H1 (cell line): ENCODE data around the gene ACP4. TPM values are rescaled to one million over a fixed set of nuclear protein-coding genes. Genes with fewer than 3 reads are reported as not detected.

Source experiments
- CTCF ChIA-PET: fragments of 300-600 bp; sonication (Branson Sonifier 250); formaldehyde crosslinking; loops from one replicate; lab custom pipeline; 2021; ENCODE audit not compliant: partially characterized antibody; lab: Charles Lee
- POLR2A ChIA-PET: fragments of 300-600 bp; sonication (Branson Sonifier 250); formaldehyde crosslinking; loops from one replicate; lab custom pipeline; 2021; ENCODE audit warnings: inconsistent platforms; ENCODE audit not compliant: partially characterized antibody; lab: Charles Lee
- DNase-seq, 2 experiments: peaks; one replicate each; pipeline versions ENCODE4 v3.0.0 to v3.0.0-alpha.2; 2010 to 2022; ENCODE audit warnings: low spot score in 2 of 2, low read depth in 1 of 2, mixed read lengths in 1 of 2
- FAIRE-seq: peaks from 2 replicates; lab custom pipeline; 2011; peaks lifted over from hg19 to GRCh38; lab: Jason Lieb, UNC
- H2AFZ ChIP-seq: 2 replicates; pipeline ENCODE4 v1.8.1; 2012; ENCODE audit warnings: low read length, inconsistent platforms
- H2AK5ac ChIP-seq: 2 replicates; pipeline ENCODE4 v1.6.1; 2013; ENCODE audit warnings: low read depth, low read length
- H2BK120ac ChIP-seq: replicated peaks from 2 replicates; pipeline ENCODE3; 2013; ENCODE audit warnings: low read depth, low read length, inconsistent platforms
- H2BK12ac ChIP-seq: 2 replicates; pipeline ENCODE4 v1.6.1; 2013; ENCODE audit warnings: low read depth, low read length
- H2BK15ac ChIP-seq: 2 replicates; pipeline ENCODE4 v1.6.1; 2013; ENCODE audit warnings: low read length
- H2BK20ac ChIP-seq: 2 replicates; pipeline ENCODE4 v1.6.1; 2013; ENCODE audit warnings: low read length
- H2BK5ac ChIP-seq: 2 replicates; pipeline ENCODE4 v1.6.1; 2013; ENCODE audit warnings: low read depth, low read length
- H3K14ac ChIP-seq: 2 replicates; pipeline ENCODE4 v1.6.1; 2013; ENCODE audit warnings: inconsistent platforms; ENCODE audit not compliant: insufficient read length
- H3K18ac ChIP-seq: 2 replicates; pipeline ENCODE4 v1.6.1; 2013; ENCODE audit warnings: low read length; ENCODE audit errors: extremely low read depth
- H3K23ac ChIP-seq: 2 replicates; pipeline ENCODE4 v1.6.1; 2013; ENCODE audit warnings: inconsistent platforms; ENCODE audit not compliant: insufficient read length
- H3K23me2 ChIP-seq: 2 replicates; pipeline ENCODE4 v1.6.1; 2013; ENCODE audit warnings: low read depth, low read length
- H3K27ac ChIP-seq: 2 replicates; pipeline ENCODE4 v1.6.1; 2011; ENCODE audit warnings: low read depth, low read length, inconsistent platforms
- H3K27me3 ChIP-seq, 4 experiments: replicated peaks in 1 of 4; 1 replicate in 1 of 4; 2 replicates in 3 of 4; pipeline versions ENCODE4 v1.6.1 to v1.8.1; 2011 to 2013; ENCODE audit warnings: low read length in 3 of 4, mild to moderate bottlenecking in 3 of 4, inconsistent platforms in 2 of 4, mixed read lengths in 2 of 4, moderate library complexity in 1 of 4; ENCODE audit not compliant: control insufficient read depth in 3 of 4, insufficient read depth in 3 of 4; ENCODE audit errors: extremely low read depth in 1 of 4
- H3K36me3 ChIP-seq, 4 experiments: 2 replicates each; pipeline versions ENCODE4 v1.6.1 to v1.8.1; 2011 to 2013; ENCODE audit warnings: mild to moderate bottlenecking in 4 of 4, low read length in 3 of 4, moderate library complexity in 2 of 4, control low read depth in 1 of 4, inconsistent platforms in 1 of 4; ENCODE audit not compliant: insufficient read depth in 4 of 4, control insufficient read depth in 2 of 4
- H3K4ac ChIP-seq: replicated peaks from 2 replicates; pipeline ENCODE3; 2013; ENCODE audit warnings: low read length, low read depth, mixed read lengths, inconsistent platforms; ENCODE audit not compliant: insufficient read length
- H3K4me1 ChIP-seq, 4 experiments: replicated peaks in 1 of 4; 1 replicate in 1 of 4; 2 replicates in 3 of 4; pipeline versions ENCODE4 v1.6.1 to v1.8.1; 2011 to 2013; ENCODE audit warnings: low read length in 3 of 4, inconsistent platforms in 2 of 4, mixed read lengths in 1 of 4; ENCODE audit not compliant: insufficient read depth in 4 of 4, control insufficient read depth in 3 of 4
- H3K4me2 ChIP-seq, 2 experiments: 2 replicates each; pipeline versions ENCODE4 v1.6.1 to v1.8.1; 2011 to 2013; ENCODE audit warnings: low read depth in 2 of 2, low read length in 2 of 2, control low read depth in 1 of 2, inconsistent platforms in 1 of 2, mild to moderate bottlenecking in 1 of 2; ENCODE audit not compliant: insufficient read depth in 1 of 2
- H3K4me3 ChIP-seq, 4 experiments: fragments of 200-600, 300-600 bp in 1 of 4; sonication (generic), shearing (Covaris generic), sonication (Bioruptor Twin) in 1 of 4; 2 replicates each; pipeline versions ENCODE4 v1.5.1 to v1.8.1; 2011 to 2016; ENCODE audit warnings: low read length in 4 of 4, low read depth in 3 of 4, control low read depth in 2 of 4, inconsistent platforms in 2 of 4, mild to moderate bottlenecking in 2 of 4, mixed read lengths in 1 of 4, moderate library complexity in 1 of 4; ENCODE audit not compliant: insufficient read depth in 2 of 4; ENCODE audit errors: extremely low read depth in 1 of 4
- H3K56ac ChIP-seq: replicated peaks from 2 replicates; pipeline ENCODE3; 2013; ENCODE audit warnings: low read depth, mild to moderate bottlenecking, mixed read lengths, low read length, inconsistent platforms; ENCODE audit not compliant: insufficient read length
- H3K79me1 ChIP-seq: 2 replicates; pipeline ENCODE4 v1.6.1; 2013; ENCODE audit warnings: low read depth, low read length, control low read depth
- H3K79me2 ChIP-seq, 2 experiments: 2 replicates each; pipeline versions ENCODE4 v1.6.1 to v1.8.1; 2012 to 2013; ENCODE audit warnings: low read length in 2 of 2, mild to moderate bottlenecking in 2 of 2, inconsistent platforms in 1 of 2; ENCODE audit not compliant: insufficient read depth in 2 of 2, control insufficient read depth in 1 of 2
- H3K9ac ChIP-seq, 4 experiments: replicated peaks in 1 of 4; 1 replicate in 1 of 4; 2 replicates in 3 of 4; pipeline versions ENCODE4 v1.6.1 to v1.8.1; 2011 to 2013; ENCODE audit warnings: low read depth in 3 of 4, low read length in 3 of 4, control low read depth in 2 of 4, mild to moderate bottlenecking in 2 of 4, moderate library complexity in 2 of 4, inconsistent platforms in 1 of 4; ENCODE audit errors: extremely low read depth in 1 of 4
- H3K9me3 ChIP-seq, 2 experiments: 2 replicates each; pipeline versions ENCODE4 v1.6.1 to v1.8.1; 2012 to 2013; ENCODE audit warnings: mild to moderate bottlenecking in 2 of 2, moderate library complexity in 2 of 2, control low read depth in 1 of 2, inconsistent platforms in 1 of 2, low read depth in 1 of 2, low read length in 1 of 2, mixed read lengths in 1 of 2; ENCODE audit not compliant: insufficient read depth in 2 of 2
- H4K20me1 ChIP-seq, 2 experiments: replicated peaks in 1 of 2; 2 replicates each; pipeline versions ENCODE3 to v1.8.1; 2011 to 2013; ENCODE audit warnings: inconsistent platforms in 2 of 2, low read length in 2 of 2, mild to moderate bottlenecking in 1 of 2; ENCODE audit not compliant: insufficient read depth in 2 of 2, control insufficient read depth in 1 of 2
- H4K5ac ChIP-seq: 2 replicates; pipeline ENCODE4 v1.6.1; 2013; ENCODE audit warnings: low read length, low read depth, mixed read lengths, inconsistent platforms; ENCODE audit not compliant: insufficient read length
- H4K8ac ChIP-seq: 2 replicates; pipeline ENCODE4 v1.8.0; 2013; ENCODE audit warnings: mild to moderate bottlenecking, moderate library complexity, low read length, inconsistent platforms; ENCODE audit not compliant: insufficient read depth; ENCODE audit errors: extremely low read depth
- H4K91ac ChIP-seq: replicated peaks from 2 replicates; pipeline ENCODE3; 2013; ENCODE audit warnings: low read length, mixed read lengths, inconsistent platforms; ENCODE audit not compliant: insufficient read length
- E2F6 ChIP-seq: IDR thresholded peaks from 2 replicates; pipeline ENCODE4 v1.6.1; 2012; ENCODE audit warnings: inconsistent platforms
- MAFK ChIP-seq: IDR thresholded peaks from 2 replicates; pipeline ENCODE4 v1.6.1; 2012; ENCODE audit warnings: low read depth, mild to moderate bottlenecking, improper control_type of control experiment, low read length
- WGBS, 2 experiments: shearing (Covaris generic) in 1 of 2; methylation state at CpG; one replicate each; pipeline versions ENCODE4 v1.1.6 to v1.1.7; 2013 to 2015; ENCODE audit warnings: low lambda C conversion rate in 2 of 2, mixed read lengths in 2 of 2, inconsistent platforms in 1 of 2, low coverage in 1 of 2, missing lambda C conversion rate in 1 of 2; ENCODE audit not compliant: insufficient replicate concordance in 2 of 2, insufficient coverage in 1 of 2, insufficient read length in 1 of 2; ENCODE audit errors: extremely low coverage in 1 of 2, missing lambda C conversion rate in 1 of 2; 5-methylcytosine and 5-hydroxymethylcytosine counted together
- polyA plus RNA-seq, 7 experiments: library from polyadenylated mRNA; depleted of rRNA in 3 of 7; stranded (reverse) in 5 of 7; unstranded in 2 of 7; fragments of >200 nt in 5 of 7; fragments of 200-250 nt in 2 of 7; gene quantifications; 1 replicate in 5 of 7; 2 replicates in 1 of 7; 4 replicates in 1 of 7; pipeline versions ENCODE4 v1.2.1 to v1.2.3, GENCODE V29; 2011 to 2013; ENCODE audit warnings: missing spikeins in 2 of 7, mixed read lengths in 2 of 7
- total RNA-seq: library from RNA; stranded (reverse); fragmentation: NEBNext Ultra II Directional; extraction: Animal tissue kit (Norgen Biotek cat#: 25700); gene quantifications from 2 replicates; pipeline ENCODE4 v1.2.1, GENCODE V29; 2021

Gene ACP4
- total and polyA plus RNA-seq, 2 of the 8 experiments (the other 6 are each of a cell fraction or from before 2014, with no cell fraction given), result not detected

GRCh38 chr19:50835103-50835784 lies 45.0 kb downstream of the ACP4 start:
- H4K91ac ChIP-seq, result no peak overlapping the region
- no peak overlapping the region; the same call in 1 of the 2 replicates for H2BK15ac ChIP-seq
- H3K18ac ChIP-seq, result peak overlapping the region; percentile 97
- H3K4me1 ChIP-seq, result peaks cover 0 to 7% (median 2%) of the 10 kb centered on the region in 4 experiments; a peak in 3 of 7 replicates
- H2BK20ac ChIP-seq, result no peak overlapping the region
- peak overlapping the region; percentile 95 for H2AFZ ChIP-seq
- no peaks in the 10 kb centered on the region for H3K79me2 ChIP-seq
- ChIA-PET POLR2A (interaction anchor here (0.8 to 2.0 kb wide), 4 partner anchors 31 to 74 kb away, joined by 3 to 10 read pairs (median 3); no protein-coding TSS in a partner anchor), CTCF (interaction anchor here (1.0 kb wide), 1 partner anchor 36 kb away, joined by 3 read pairs; no protein-coding TSS in a partner anchor)
- no peak overlapping the region for H2AK5ac ChIP-seq
- 0 out of 2 replicates have a peak overlapping the region, but pooled peaks have one; percentile 11 for H2BK12ac ChIP-seq
- H3K79me1 ChIP-seq, result no peaks in the 10 kb centered on the region
- H3K4ac ChIP-seq, result no peak overlapping the region
- no peak overlapping the region for H4K5ac ChIP-seq
- no peak overlapping the region for H3K27ac ChIP-seq
- no peak for FAIRE-seq
- no peaks in the 10 kb centered on the region for H4K20me1 ChIP-seq
- H3K23ac ChIP-seq, result no peak overlapping the region
- peak overlapping the region; percentile 20 for H3K56ac ChIP-seq
- no peak overlapping the region for H2BK120ac ChIP-seq
- TF ChIP-seq MAFK (no peak), E2F6 (0 out of 2 replicates have a peak, but pooled peaks have one; percentile 21)
- H3K9me3 ChIP-seq, result no peaks in the 10 kb centered on the region
- 45% methylated on average over 13 of the region's 13 CpGs; no CpG with 5 or more reads in 1 of the 2 experiments for WGBS, 2 experiments
- H3K9ac ChIP-seq, result peak overlapping the region in 3 of 4 experiments; percentile 15 to 53 (median 40); a peak in 4 of 7 replicates
- H2BK5ac ChIP-seq, result peak overlapping the region; percentile 32; the same call in 1 of the 2 replicates
- peak overlapping the region; percentile 80 for H3K4me2 ChIP-seq
- no peak overlapping the region for H3K14ac ChIP-seq
- H3K27me3 ChIP-seq, result peaks cover 0 to 22% (median 7%) of the 10 kb centered on the region in 4 experiments; a peak in 6 of 7 replicates
- no peak for DNase-seq
- peaks cover 8% of the 10 kb centered on the region; the same call in 1 of the 2 replicates for H3K23me2 ChIP-seq
- H3K36me3 ChIP-seq, result no peaks in the 10 kb centered on the region
- H3K4me3 ChIP-seq, result peak overlapping the region; percentile 59 to 76 (median 64)
- no peak overlapping the region for H4K8ac ChIP-seq
